Measurements from ENCODE around the gene APBA2.

- TF ChIP-seq POLR2A (IDR thresholded peaks at IDR 0.05) (no peak), CTCF (IDR thresholded peaks at IDR 0.05) (no peak)
These were observed 179.8 kb downstream of the APBA2 start for GRCh38 chr15:29065571-29065970.
